Daoy (cell line): Measurements from ENCODE around the gene DAPK1. TPM values are rescaled to one million over a fixed set of nuclear protein-coding genes. Genes with fewer than 3 reads are reported as not detected.

Experiments
- DNase-seq: peaks from one replicate; pipeline ENCODE4 v3.0.0-alpha.2; 2015; ENCODE audit warnings: low read depth
- total RNA-seq: library from RNA; depleted of rRNA; stranded (reverse); fragments of >200 nt; shearing (Covaris generic); gene quantifications from 2 replicates; pipeline ENCODE4 v1.2.3, GENCODE V29; 2014

Gene DAPK1
- total RNA-seq, 1 experiment from 2014 or later, result 31.3 TPM

DNA sequence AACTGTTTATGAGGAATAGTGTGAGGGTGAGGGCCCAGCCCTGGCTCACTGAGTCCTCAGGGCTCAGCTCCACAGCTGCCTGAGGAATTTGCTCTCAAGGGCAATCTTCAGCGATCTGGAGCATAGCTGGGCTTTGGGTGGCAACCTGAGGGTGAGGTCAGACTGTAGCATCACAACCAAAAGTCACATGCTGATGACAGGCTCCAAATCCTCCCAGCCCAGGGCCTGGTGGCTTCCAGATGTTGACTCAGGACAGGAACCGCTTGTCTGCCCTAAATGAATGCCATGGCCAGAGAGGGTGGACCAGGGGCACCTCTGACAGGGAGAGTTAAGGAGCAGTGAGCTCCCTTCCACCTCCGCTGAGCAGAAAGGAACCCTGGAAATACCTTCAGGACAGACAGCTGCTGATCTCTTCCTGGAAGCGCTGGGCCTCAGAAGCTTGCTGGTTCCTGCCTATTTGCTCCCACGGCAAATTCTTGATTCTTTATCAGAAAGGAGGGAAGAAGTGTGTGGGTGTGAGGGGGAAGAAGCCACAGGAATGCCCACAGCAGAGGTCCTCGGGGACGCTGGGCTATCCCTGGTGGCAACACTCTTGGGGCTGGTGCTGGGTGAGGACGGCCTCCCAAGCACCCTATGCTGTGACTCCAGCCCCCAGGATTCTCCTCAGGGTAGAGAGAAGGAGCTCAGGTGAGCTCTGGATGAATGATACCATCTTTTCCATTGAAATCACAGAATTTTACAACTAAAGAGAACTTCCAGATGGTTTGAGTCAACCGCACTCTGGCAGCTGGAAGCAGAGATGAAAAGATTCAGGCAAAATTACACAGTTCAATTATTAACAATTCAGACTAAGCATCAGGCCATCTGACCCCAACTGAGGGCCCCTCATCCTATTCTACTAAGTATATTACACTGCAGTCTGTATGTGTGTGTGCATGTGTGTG is 214.5 kb downstream of the DAPK1 start:
- peak; percentile 76 for DNase-seq

DNA sequence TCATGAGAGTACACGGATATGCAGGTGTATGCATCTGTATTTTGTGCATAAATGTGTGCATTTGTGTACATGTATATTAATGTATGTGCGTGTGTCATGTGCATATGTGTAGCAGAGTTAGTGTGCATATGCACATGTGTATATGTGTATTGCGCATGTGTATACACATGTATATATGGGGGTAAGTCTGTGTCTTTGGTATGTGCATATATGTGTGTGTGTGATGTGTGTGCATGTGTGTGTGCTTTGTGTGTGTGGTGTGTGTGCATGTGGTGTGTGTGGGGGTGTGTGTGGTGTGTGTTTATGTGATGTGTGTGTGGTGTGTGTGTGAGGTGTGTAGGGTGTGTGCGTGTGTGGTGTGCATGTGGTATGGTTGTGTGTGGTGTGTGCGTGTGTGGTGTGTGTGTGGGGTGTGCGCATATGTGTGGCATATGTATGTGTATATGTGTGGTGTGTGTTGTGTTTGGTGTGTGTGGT is 215.2 kb downstream of the DAPK1 start:
- no peak for DNase-seq

DNA sequence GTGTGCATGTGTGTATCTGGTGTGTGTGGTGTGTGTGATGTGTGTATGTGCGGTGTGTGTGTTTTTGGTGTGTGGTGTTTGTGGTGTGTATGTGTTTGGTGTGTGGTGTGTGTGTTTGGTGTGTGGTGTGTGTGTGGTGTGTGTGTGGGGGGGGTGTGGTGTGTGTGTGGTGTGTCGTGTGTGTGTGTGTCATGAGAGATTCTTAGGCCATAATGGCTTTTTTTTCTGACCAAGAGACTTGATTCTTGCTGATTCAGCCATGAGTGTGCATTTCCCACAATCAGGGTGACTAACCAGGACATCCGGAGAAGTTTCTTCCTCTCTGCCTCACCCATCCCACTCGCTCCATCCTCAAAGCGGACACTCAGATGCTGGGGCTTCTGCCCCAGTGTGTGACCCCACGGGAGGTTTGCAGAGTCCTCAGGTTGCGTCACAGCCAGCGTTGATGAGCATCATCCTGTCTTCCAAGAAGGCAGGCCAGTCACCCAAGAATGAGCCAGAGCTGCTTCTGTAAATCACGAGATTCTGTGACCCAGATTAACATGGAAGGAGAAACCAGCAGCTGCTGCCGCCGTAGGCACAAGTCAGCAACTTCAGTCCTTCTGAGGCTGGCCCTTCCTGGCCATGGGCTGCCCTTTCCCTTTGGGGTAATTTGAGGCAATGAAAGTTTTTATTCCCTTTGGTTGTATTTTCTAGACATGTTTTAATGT is 215.8 kb downstream of the DAPK1 start:
- peak; percentile 95 for DNase-seq

DNA sequence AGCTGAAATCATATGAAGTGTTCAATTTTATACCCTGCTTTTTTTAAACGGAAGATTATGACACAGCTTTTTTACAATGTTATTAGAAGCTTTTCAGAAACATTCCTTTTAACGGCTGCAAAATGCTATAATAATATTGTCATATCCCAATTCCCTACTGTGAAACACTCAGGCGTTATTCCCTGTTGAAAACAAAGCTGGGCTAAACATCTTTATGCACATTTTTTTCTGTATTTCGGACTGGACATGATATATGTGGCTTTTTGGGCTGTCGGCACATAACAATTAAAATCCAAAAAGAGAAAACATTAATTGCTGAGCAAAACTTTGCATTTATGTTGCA is 216.3 kb downstream of the DAPK1 start:
- no peak for DNase-seq

DNA sequence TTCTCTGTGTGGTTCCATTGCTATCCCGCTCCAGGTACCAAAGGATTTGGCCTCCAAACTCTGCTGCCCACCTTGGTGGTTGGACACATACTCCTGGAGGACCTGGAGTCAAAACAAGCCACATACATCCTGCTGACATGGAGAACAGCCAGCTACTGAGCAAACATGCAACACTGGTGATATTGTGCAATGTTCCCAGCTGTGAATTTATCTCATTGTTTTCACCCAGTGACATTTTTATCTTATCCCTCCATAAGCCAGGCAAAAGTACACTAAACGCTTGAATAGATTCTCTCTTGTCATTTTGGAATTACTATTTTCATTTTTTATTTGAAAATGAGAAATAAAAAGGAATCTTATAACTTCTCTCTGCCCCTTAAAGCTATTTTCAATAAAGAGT is 217.2 kb downstream of the DAPK1 start:
- DNase-seq, result peak; percentile 69

DNA sequence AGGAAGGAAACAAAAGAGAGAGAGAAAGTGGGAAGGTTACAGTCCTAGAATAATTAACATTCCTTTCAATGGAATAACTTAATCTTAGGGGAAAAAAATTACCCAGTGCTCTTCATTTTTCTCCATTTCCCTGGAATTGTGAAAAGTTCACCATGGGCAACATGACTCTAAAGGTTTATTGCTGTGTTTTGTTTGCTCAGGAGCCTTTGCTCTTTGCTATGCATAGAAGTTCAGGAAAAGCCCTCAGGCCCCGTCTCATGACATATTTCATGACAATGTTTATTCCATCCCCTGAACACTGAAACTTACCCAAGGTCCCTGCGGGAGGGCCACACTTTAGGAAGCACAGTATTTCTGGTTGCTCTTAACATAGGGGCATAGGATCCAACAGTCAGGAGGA is 218.5 kb downstream of the DAPK1 start:
- no peak for DNase-seq

DNA sequence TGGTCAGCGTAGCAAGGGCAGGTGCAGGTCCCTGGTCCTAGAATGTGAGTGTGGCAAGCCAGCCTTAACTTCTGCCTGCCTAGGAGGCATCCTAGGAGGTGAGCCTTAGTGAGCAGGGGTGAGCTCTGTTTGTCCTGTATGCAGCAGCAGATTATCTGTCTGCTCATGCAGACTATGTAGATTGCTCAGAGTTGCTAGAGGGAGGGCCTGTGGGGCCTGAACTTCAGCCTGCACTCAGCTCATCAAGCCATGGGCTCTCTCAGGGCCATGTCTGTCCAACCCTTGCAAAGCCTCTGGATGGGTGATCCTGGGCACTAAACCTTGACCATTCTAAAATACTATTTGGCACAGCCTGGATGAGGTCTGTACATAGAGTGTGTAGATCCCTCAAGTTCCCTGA is 219.8 kb downstream of the DAPK1 start:
- no peak for DNase-seq

DNA sequence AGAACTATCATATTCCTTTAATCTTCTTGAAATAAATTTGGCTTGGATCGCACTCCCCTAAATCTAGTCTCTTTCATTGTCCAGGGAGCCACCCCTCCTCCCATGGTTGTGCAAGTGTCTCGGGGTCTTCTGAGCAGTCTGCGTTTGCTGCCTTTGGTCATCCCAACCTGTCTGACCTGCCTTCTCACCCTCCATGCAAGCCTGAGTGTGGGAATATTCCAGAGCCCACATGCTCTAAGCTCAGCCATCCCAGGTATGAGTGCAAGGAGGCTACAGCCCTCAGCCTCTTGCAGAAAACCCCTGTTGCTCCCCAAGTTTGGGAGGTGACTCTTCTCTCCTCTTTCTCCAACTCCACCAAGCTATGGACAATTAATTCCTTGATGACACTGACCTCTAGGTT is 220.6 kb downstream of the DAPK1 start:
- no peak for DNase-seq

DNA sequence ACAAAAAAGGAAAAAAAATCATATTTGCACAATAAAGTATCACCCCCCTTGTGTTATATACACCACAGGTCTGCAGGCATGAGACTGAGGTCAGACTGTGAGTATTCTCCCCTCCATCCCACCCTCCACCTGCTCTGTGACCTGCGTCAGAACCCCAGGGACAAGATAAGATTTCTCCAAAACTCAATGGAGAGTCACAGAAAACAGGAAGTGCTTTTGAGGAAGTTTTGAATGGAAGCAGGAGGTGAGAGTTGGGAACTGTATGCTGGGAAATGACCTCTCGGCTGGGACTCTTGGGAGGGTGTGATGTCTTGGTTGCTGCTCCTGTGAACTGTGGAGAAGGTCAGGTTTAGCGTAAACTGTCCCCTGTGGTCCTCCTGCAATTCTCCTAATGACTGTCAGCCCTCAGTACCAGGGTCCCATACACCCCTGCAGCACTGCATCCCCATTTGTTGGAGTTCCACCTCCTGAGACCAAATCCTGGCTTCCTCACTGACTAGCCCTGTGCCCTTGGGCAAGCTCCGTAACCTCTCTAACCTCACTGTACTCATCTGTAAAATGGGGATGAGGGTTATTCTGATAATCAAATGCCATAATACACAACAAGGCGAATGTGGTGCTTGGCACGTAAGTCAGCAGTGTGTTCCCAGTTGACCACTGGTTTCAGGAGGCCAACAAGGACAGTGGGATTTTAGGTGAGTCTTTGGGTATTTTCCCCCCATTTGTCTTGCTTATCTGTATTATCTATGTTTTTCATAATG is 221.4 kb downstream of the DAPK1 start:
- no peak for DNase-seq

DNA sequence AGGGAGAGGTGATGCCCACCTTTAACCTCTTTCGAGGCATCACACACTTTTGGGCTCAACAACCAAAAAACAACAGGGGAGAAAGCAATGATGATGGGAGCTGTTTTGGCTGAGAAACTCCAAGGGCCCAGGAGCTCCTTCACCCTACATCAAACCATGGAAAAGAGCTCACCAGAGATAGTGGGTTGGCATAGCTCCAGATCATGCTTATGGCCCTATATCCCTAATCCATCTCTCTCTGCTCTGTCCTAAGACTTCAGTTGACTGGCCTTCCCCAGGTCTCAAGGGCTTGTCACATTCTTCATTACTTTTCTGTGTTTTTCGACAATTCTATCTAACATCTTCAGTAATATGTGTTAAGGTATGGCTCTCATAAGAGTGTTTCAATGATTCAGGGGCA is 222.5 kb downstream of the DAPK1 start:
- no peak for DNase-seq

DNA sequence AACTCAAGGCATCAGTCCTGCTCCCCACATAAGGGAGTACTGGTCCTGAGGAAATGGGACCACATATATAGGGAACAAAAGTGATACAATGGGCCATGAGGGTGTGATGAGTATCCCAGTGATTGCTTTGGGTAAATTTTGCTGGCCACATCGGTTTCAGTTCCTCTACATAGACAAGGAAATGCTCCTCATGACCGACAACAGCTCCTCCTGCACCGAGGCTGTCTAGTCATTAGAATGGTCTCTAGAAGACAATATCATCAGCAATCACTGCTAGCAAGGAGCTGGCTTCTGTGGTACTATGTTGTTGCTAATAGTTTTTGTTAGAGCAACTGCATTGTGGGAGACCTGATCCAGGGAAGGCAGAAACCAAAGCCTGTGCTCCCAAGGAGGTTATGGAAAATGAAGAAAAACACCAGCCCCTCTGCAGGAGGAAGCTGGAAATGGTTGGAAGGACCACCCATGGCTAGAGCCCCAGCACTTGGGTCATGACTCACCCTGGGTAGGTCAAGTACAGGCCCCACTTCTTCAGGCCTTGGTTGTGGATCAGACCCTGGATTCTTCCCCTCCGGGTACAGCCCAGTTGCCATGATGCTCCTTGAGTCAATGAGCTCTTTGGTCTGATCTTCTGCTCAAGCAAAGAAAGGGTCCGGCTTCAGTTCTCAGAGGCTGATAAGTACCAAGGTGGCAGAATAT is 224.9 kb downstream of the DAPK1 start:
- no peak for DNase-seq

DNA sequence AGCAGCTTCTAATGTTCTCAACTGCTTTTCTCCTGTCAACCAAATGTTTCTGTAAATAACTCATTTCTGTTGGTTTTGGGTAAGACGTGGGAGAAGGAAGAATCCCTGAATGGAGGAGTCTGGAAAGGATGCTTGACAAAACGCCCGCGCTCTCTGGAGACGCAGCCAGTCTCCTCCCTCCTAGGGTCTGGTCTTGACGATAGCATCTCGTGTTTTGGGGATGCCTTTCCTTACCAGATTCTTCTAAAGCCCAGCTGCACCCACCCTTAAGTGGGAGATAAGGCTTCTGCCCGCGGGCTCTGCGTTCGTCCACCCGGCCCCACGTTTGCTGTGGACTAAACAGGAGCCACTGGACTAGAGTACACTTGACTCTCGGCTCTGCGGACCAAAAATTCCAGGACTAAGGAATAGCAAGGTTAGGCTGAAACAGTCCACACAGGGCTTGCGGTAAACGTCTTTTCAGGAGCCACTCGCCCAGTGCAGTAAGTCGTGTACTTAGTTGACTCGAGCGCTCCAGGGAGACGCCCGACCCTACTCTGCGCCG is 227.8 kb downstream of the DAPK1 start:
- no peak for DNase-seq

DNA sequence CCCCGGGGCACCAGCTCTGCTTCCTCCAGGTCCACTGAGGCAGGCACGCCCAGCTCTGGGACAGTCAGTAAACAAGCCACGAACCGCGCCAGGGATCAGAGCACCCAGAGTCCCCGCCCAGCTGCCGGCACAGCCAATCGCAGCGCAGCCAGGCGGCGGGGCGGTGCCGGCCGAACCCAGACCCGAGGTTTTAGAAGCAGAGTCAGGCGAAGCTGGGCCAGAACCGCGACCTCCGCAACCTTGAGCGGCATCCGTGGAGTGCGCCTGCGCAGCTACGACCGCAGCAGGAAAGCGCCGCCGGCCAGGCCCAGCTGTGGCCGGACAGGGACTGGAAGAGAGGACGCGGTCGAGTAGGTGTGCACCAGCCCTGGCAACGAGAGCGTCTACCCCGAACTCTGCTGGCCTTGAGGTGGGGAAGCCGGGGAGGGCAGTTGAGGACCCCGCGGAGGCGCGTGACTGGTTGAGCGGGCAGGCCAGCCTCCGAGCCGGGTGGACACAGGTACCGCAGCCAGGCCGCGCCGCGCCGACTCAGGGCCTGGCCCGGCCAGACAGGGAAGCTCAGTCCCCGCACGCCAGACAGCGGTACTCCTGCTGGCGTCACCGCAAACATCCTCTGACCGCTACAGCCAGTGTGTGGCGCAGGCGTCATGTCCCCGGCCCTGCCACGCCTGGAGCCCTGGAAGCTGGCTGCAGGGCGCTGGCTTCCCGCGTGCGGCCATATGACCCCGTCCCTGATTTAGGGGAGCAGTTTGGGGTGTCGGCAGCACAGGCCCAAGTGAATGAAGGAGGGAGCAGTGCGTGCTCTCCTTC is 228.4 kb downstream of the DAPK1 start, which contains the start of gene CTSL:
Gene CTSL (plus strand): TSS at position 220 of the 810 bp plus-strand sequence. CDS start 1,485 bp downstream, outside the sequence.
- DNase-seq, result peak; percentile 89

DNA sequence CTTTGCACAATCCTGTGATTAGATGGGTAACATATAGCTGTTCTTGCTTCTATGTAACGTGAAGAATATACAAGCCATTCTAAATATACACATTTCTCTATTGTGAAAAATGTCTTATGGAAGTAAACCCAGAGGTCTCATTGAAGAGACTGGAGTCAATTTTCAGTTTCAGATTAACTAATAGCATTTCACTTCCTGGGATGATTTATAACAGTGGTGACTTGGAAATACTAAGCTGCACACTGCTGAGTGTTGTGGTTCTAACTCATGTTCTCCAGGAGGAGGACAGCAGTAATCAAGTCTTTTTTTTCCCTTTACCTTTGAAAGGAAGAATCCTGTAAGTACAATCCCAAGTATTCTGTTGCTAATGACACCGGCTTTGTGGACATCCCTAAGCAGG is 231.6 kb downstream of the DAPK1 start:
- no peak for DNase-seq

DNA sequence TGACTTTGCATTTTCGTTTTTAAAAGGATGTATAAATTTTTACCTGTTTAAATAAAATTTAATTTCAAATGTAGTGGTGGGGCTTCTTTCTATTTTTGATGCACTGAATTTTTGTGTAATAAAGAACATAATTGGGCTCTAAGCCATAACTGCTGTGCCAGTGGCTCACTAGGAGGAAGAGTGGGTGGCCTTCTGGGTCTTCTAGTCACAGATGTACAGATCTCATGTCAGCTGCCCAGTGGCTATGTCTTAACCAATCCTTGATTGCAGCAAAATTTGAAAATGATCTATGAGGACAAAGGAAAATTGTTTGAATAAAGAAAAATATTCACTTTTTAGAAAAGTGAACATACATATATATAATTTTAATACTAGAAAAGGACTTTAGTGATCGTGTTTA is 233.7 kb downstream of the DAPK1 start:
- DNase-seq, result no peak

DNA sequence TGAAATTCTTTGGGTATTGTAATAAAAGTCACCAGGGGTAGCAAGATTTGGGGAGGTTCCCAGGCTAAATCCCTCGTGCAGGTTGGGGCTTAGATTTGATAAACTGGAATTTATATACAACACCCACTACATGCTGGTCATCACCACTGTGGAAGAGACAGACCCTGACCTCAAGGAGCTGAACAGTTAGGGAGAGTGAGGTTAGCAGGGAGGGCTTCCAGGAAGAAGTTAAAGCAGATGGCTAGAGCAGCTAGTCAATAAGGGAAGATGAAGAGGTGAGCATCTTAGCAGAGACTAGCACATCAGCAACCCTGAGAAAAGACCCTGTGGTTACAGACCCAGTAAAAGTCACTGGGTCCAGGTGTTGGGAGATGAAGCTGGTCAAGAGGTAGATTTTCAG is 234.7 kb downstream of the DAPK1 start:
- DNase-seq, result no peak

DNA sequence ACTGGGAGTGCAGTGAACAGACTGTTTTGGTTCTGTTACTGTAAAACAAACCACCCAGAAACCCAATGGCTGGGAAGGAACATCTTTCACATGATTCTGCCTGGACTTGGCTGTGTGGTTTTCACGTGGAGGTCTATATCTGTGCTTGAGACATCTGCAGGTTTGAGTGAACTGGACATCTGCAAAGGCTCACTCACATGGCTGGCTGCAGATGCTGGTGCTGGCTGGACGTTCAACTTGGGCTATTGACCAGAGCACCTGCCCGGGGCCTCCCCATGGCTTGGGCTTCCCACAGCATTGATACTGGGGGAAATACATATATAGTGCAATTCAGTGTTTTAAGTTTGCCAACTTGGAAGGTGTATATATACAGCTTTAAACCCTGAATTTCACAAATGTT is 235.1 kb downstream of the DAPK1 start:
- no peak for DNase-seq

DNA sequence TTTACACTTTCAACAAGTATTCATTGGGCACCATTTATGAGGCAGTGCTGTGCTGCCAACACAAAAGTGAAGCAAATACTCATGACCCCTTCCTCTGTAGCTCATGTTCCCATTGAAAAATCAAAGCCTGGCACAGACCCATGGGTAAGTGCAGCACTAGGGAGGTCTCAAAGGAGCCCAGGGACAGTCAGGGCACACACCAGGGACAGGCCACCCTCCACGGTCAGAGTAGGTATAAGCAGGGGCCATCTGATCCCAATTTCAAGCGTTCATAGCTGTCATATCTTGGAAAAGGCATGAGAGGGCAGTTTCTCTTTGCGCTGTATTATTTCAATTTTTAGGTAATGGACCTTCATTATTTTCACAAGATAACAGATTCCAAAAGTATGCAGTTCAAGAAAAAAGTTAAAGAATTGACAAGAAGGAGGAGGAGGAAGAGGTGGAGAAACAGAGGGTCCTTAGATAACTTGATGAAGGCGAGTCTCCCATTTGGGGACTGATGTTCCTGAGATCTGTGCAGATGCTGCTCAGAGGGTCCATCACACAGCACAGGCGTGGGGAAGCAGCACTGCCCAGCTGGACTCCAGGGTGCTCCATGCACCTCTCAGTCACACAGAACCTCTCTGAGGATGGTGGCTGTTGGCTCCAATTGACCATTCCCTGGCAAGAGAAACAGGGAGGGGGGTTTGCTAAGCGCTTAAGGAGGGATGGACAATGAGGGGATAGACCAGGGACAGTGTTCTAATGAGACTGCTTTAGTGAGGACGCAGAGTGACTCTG is 235.8 kb downstream of the DAPK1 start:
- DNase-seq, result no peak

DNA sequence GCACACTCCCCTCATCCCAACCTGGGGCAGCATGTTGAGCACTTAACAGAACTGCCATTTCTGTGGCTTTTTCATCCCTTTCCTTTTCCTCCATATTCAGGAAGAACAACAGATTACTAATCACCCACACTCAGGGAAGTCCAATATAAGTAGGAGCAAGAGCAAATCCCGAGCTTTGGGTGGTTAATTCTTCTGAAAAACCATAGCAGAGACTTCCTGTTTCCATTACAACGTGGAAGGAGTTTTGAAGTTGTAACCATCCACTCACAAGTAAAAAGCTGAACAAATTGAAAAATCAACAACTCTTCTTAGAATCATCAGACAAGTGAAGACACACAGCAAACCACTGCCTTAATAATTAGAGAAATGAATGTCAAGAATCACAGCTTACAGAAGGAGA is 236.4 kb downstream of the DAPK1 start:
- no peak for DNase-seq

DNA sequence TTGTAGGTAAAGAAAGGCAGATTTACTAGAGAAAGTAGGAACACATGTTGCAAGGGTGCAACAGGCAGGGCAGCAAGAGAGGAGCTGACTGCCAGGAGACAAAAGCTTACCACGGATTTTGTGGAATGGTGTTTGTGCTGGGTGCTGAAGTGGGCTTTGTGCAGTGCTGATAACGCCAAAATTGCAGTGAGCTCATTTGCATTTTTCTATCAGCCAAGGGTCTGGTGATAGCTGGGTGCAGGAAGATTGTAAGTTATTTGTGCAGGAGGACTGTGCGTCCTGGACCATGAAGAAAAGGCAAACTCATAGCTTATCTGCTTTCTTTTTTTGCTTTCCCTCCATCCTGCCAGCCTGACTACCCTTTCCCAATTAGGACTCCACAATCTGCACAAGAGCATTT is 241.9 kb downstream of the DAPK1 start:
- no peak for DNase-seq
